ENCODE measurements around the gene PCDHGB1.

GRCh38 chr5:141319202-141319601 lies 30.7 kb upstream of the PCDHGB1 start:
- no peak for TF ChIP-seq CTCF (IDR thresholded peaks at IDR 0.05)
- no peak for TF ChIP-seq TCF7L2 (IDR thresholded peaks at IDR 0.05; ENCODE audit: low read depth, low read length)
